ENCODE data around the gene CIDEB. TPM values are rescaled to one million over a fixed set of nuclear protein-coding genes. Genes with fewer than 3 reads are reported as not detected.

The CIDEB gene
- total and polyA plus RNA-seq, 2 of the 4 experiments (the other 2 are of a cell fraction): under 0.01 to 0.19 TPM

- Histone ChIP-seq H3K9ac (ENCODE audit: low read depth, low read length) (no peak overlapping the region), H2AK5ac (ENCODE audit: low read depth, low read length) (0 out of 2 replicates have a peak overlapping the region, but pooled peaks have one; percentile 9), H3K23ac (ENCODE audit: low read depth, low read length) (0 out of 2 replicates have a peak overlapping the region, but pooled peaks have one; percentile 41), H2BK20ac (ENCODE audit: low read depth, low read length) (no peak overlapping the region), H2AFZ (replicated peaks; ENCODE audit: low read length, poor library complexity) (peak overlapping the region; percentile 60), H3K4ac (ENCODE audit: low read depth, low read length) (no peak overlapping the region), H2BK5ac (ENCODE audit: low read depth, low read length, poor library complexity, severe bottlenecking) (no peak overlapping the region), H3K4me3 (ENCODE audit: insufficient read depth, low read depth, low read length) (no peak overlapping the region; the same call in 1 of the 2 replicates), H3K4me1 (ENCODE audit: control insufficient read depth, insufficient read depth, low read length) (peaks cover 10% of the 10 kb centered on the region; the same call in 1 of the 2 replicates), H2BK120ac (ENCODE audit: low read depth, low read length) (no peak overlapping the region), H3K18ac (ENCODE audit: low read depth, low read length) (no peak overlapping the region), H4K5ac (ENCODE audit: low read depth, low read length) (no peak overlapping the region), H3K14ac (replicated peaks; ENCODE audit: low read depth, low read length) (no peak overlapping the region), H4K20me1 (ENCODE audit: insufficient read depth, low read length) (peaks cover 8% of the 10 kb centered on the region; the same call in 1 of the 2 replicates), H3K4me2 (ENCODE audit: low read depth, low read length) (peak overlapping the region; percentile 37; the same call in 1 of the 2 replicates), H3K9me3 (ENCODE audit: control insufficient read depth, insufficient read depth, low read length) (no peaks in the 10 kb centered on the region), H4K8ac (ENCODE audit: low read depth in 2 of 2, low read length in 2 of 2) (no peak overlapping the region), H3K36me3 (ENCODE audit: control insufficient read depth, insufficient read depth, low read length) (peaks cover 15% of the 10 kb centered on the region), H3K56ac (ENCODE audit: extremely low read depth, insufficient read depth, low read length) (no peak overlapping the region), H3K27me3 (ENCODE audit: control insufficient read depth, insufficient read depth, low read length) (peaks cover 7% of the 10 kb centered on the region; the same call in 1 of the 2 replicates), H3K79me1 (ENCODE audit: low read depth in 1 of 2, low read length in 2 of 2) (peaks cover 3 to 8% of the 10 kb centered on the region in 2 experiments; a peak in 1 of 4 replicates), H2AK9ac (replicated peaks; ENCODE audit: low read depth, low read length, poor library complexity) (peak overlapping the region; percentile 60), H2BK15ac (ENCODE audit: low read depth, low read length) (no peak overlapping the region), H3K9me1 (ENCODE audit: insufficient read depth, low read length) (peaks cover 7% of the 10 kb centered on the region; the same call in 1 of the 2 replicates), H3K27ac (ENCODE audit: insufficient read depth, low read length) (no peak overlapping the region), H4K91ac (ENCODE audit: insufficient read depth, low read depth, low read length) (no peak overlapping the region)
- dilution Hi-C loops (cut with HindIII; ENCODE audit: low sequenced_read_pairs, unreplicated experiment) (no loop called here), in situ Hi-C loops (cut with MboI; ENCODE audit: low sequenced_read_pairs) (no loop called here), intact Hi-C loops (cut with micrococcal nuclease) (no loop called here)
- DNase-seq (no peak), ATAC-seq (ENCODE audit: low read depth) (no peak)
- CTCF ChIA-PET: interaction anchor here (1.2 to 4.1 kb wide), 3 partner anchors 13 to 67 kb away, joined by 3 to 20 read pairs (median 4); no protein-coding TSS in a partner anchor
- TF ChIP-seq RFX5 (IDR thresholded peaks at IDR 0.05; ENCODE audit: low read depth, low read length) (no peak), CEBPB (IDR thresholded peaks at IDR 0.05; ENCODE audit: low read depth, low read length) (no peak), MAFK (IDR thresholded peaks at IDR 0.05; ENCODE audit: low read depth, low read length) (no peak), NFE2L2 (IDR thresholded peaks at IDR 0.05; ENCODE audit: low read depth, low read length) (no peak), RAD21 (IDR thresholded peaks at IDR 0.05; ENCODE audit: low read length) (no peak), RCOR1 (IDR thresholded peaks at IDR 0.05; ENCODE audit: insufficient replicate concordance, low read length) (no peak), FOS (IDR thresholded peaks at IDR 0.05; ENCODE audit: low read depth, low read length) (no peak), MAZ (IDR thresholded peaks at IDR 0.05; ENCODE audit: borderline replicate concordance, low read depth, low read length) (no peak), BHLHE40 (IDR thresholded peaks at IDR 0.05; ENCODE audit: low read depth, low read length) (no peak), SMC3 (IDR thresholded peaks at IDR 0.05; ENCODE audit: low read depth, low read length) (no peak)
- TF ChIP-seq, protein P1, sequence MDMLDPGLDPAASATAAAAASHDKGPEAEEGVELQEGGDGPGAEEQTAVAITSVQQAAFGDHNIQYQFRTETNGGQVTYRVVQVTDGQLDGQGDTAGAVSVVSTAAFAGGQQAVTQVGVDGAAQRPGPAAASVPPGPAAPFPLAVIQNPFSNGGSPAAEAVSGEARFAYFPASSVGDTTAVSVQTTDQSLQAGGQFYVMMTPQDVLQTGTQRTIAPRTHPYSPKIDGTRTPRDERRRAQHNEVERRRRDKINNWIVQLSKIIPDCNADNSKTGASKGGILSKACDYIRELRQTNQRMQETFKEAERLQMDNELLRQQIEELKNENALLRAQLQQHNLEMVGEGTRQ (IDR thresholded peaks at IDR 0.05; ENCODE audit: low read depth, low read length): no peak
- POLR2A ChIA-PET (ENCODE audit: unreplicated experiment): no interaction called here
- no TSS peak for BruUV-seq (replicated peaks)
- 60% methylated on average over 3 of the region's 5 CpGs; no CpG with 5 or more reads in 1 of the 2 experiments for WGBS, 2 experiments (ENCODE audit: extremely low coverage in 2 of 2, insufficient read length in 1 of 2)
Observed at GRCh38 chr14:24310265-24310645, 2.5 kb upstream of the CIDEB start.
